Activated CD8-positive, alpha-beta memory T cell treated with anti-CD3 and anti-CD28 coated beads, Interleukin-2, amount 50 U/mL, for 48 hours (primary cell): ENCODE data around the gene ORC5.
"Not testable (repeated sequence)": the region's sequence is repeated elsewhere in the genome, so short reads cannot be mapped to it uniquely, and the experiment has no call there.

Experiments
- DNase-seq: peaks from one replicate; pipeline ENCODE4 v3.0.0-alpha.2; 2020

ORC5 gene

GRCh38 chr7:104179178-104179577 is 28.6 kb downstream of the ORC5 start:
- no peak for DNase-seq

GRCh38 chr7:104177565-104178083 is 30.2 kb downstream of the ORC5 start:
- DNase-seq = not testable (repeated sequence)

GRCh38 chr7:104176332-104176731 is 31.5 kb downstream of the ORC5 start:
- no peak for DNase-seq

- DNase-seq = no peak
Measured at GRCh38 chr7:104175361-104175984, 32.3 kb downstream of the ORC5 start.

GRCh38 chr7:104174798-104175197 is 33.0 kb downstream of the ORC5 start:
- no peak for DNase-seq

GRCh38 chr7:104162081-104162480 is 45.7 kb downstream of the ORC5 start:
- DNase-seq = no peak

- DNase-seq = no peak
Measured at GRCh38 chr7:104161244-104161643, 46.6 kb downstream of the ORC5 start.

GRCh38 chr7:104160375-104160774 is 47.4 kb downstream of the ORC5 start:
- no peak for DNase-seq

GRCh38 chr7:104156842-104157277 is 51.0 kb downstream of the ORC5 start:
- no peak for DNase-seq

- no peak for DNase-seq
Measured at GRCh38 chr7:104153287-104153686, 54.5 kb downstream of the ORC5 start.

GRCh38 chr7:104152468-104152867 is 55.3 kb downstream of the ORC5 start:
- no peak for DNase-seq

GRCh38 chr7:104150470-104150869 is 57.3 kb downstream of the ORC5 start:
- no peak for DNase-seq

GRCh38 chr7:104149822-104150221 is 58.0 kb downstream of the ORC5 start:
- DNase-seq = no peak

GRCh38 chr7:104142147-104142546 is 65.7 kb downstream of the ORC5 start:
- DNase-seq = no peak

GRCh38 chr7:104137971-104138370 is 69.8 kb downstream of the ORC5 start:
- DNase-seq = no peak

- no peak for DNase-seq
Measured at GRCh38 chr7:104137511-104137910, 70.3 kb downstream of the ORC5 start.

GRCh38 chr7:104136981-104137380 is 70.8 kb downstream of the ORC5 start:
- DNase-seq = no peak

- DNase-seq = no peak
Measured at GRCh38 chr7:104136561-104136960, 71.3 kb downstream of the ORC5 start.

GRCh38 chr7:104135760-104136558 is 71.9 kb downstream of the ORC5 start:
- DNase-seq = no peak

GRCh38 chr7:104133238-104133637 is 74.6 kb downstream of the ORC5 start:
- DNase-seq = no peak

- no peak for DNase-seq
Measured at GRCh38 chr7:104130726-104131125, 77.1 kb downstream of the ORC5 start.

GRCh38 chr7:104127204-104127603 is 80.6 kb downstream of the ORC5 start:
- DNase-seq = no peak

- DNase-seq = no peak
Measured at GRCh38 chr7:104126411-104126841, 81.4 kb downstream of the ORC5 start.

- no peak for DNase-seq
Measured at GRCh38 chr7:104124893-104125477, 82.8 kb downstream of the ORC5 start.
